Nephron progenitor cell (in vitro differentiated cells): Measurements from ENCODE around the gene ENO2.

Source experiments
- DNase-seq: peaks from one replicate; pipeline ENCODE4 v3.0.0; 2021
- H3K27ac Mint-ChIP-seq: 2 replicates; pipeline ENCODE4 v1.8.0; 2021; ENCODE audit warnings: mild to moderate bottlenecking, moderate library complexity, mixed read lengths
- H3K27me3 Mint-ChIP-seq: 2 replicates; pipeline ENCODE4 v1.8.0; 2021; ENCODE audit warnings: mild to moderate bottlenecking, low read depth, mixed read lengths; ENCODE audit not compliant: poor library complexity
- H3K36me3 Mint-ChIP-seq: 2 replicates; pipeline ENCODE4 v1.8.0; 2021; ENCODE audit warnings: low read depth, mixed read lengths
- H3K4me1 Mint-ChIP-seq: 2 replicates; pipeline ENCODE4 v1.8.0; 2021; ENCODE audit warnings: mixed read lengths
- H3K4me3 Mint-ChIP-seq: 2 replicates; pipeline ENCODE4 v1.8.0; 2021; ENCODE audit warnings: mild to moderate bottlenecking, moderate library complexity, mixed read lengths
- H3K9me3 Mint-ChIP-seq: 2 replicates; pipeline ENCODE4 v1.8.0; 2021; ENCODE audit warnings: mild to moderate bottlenecking, moderate library complexity, mixed read lengths
- TF ChIP-seq, protein P1 (sequence below): fragments of 200-600 bp; sonication (generic); IDR thresholded peaks from 2 replicates; pipeline ENCODE4 v1.5.0; 2021; ENCODE audit warnings: antibody characterized with exemption

ENO2 gene

GRCh38 chr12:6921539-6921938, 7.2 kb downstream of the ENO2 start:
- Mint-ChIP-seq H3K4me3 (no peak overlapping the region), H3K36me3 (peaks cover 25% of the 10 kb centered on the region), H3K27me3 (peaks cover 2% of the 10 kb centered on the region), H3K4me1 (peaks cover 75% of the 10 kb centered on the region), H3K27ac (no peak overlapping the region), H3K9me3 (no peaks in the 10 kb centered on the region)
- TF ChIP-seq, protein P1, sequence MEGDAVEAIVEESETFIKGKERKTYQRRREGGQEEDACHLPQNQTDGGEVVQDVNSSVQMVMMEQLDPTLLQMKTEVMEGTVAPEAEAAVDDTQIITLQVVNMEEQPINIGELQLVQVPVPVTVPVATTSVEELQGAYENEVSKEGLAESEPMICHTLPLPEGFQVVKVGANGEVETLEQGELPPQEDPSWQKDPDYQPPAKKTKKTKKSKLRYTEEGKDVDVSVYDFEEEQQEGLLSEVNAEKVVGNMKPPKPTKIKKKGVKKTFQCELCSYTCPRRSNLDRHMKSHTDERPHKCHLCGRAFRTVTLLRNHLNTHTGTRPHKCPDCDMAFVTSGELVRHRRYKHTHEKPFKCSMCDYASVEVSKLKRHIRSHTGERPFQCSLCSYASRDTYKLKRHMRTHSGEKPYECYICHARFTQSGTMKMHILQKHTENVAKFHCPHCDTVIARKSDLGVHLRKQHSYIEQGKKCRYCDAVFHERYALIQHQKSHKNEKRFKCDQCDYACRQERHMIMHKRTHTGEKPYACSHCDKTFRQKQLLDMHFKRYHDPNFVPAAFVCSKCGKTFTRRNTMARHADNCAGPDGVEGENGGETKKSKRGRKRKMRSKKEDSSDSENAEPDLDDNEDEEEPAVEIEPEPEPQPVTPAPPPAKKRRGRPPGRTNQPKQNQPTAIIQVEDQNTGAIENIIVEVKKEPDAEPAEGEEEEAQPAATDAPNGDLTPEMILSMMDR = no peak
- no peak for DNase-seq

GRCh38 chr12:6921996-6922946, 7.9 kb downstream of the ENO2 start:
- DNase-seq = no peak
- TF ChIP-seq, protein P1 = no peak
- Mint-ChIP-seq H3K4me3 (no peak overlapping the region), H3K4me1 (peaks cover 75% of the 10 kb centered on the region), H3K27me3 (peaks cover 2% of the 10 kb centered on the region), H3K9me3 (no peaks in the 10 kb centered on the region), H3K27ac (peak overlapping the region; percentile 59), H3K36me3 (peaks cover 21% of the 10 kb centered on the region)

DNA sequence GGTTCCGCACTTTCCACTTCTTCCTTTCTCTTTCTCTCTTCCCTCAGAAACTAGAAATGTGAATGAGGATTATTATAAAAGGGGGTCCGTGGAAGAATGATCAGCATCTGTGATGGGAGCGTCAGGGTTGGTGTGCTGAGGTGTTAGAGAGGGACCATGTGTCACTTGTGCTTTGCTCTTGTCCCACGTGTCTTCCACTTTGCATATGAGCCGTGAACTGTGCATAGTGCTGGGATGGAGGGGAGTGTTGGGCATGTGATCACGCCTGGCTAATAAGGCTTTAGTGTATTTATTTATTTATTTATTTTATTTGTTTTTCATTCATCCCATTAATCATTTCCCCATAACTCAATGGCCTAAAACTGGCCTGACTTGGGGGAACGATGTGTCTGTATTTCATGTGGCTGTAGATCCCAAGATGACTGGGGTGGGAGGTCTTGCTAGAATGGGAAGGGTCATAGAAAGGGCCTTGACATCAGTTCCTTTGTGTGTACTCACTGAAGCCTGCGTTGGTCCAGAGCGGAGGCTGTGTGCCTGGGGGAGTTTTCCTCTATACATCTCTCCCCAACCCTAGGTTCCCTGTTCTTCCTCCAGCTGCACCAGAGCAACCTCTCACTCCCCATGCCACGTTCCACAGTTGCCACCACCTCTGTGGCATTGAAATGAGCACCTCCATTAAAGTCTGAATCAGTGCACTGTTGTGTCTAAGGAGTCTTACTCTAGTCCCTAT, 8.8 kb downstream of the ENO2 start:
- Mint-ChIP-seq H3K36me3 (peaks cover 21% of the 10 kb centered on the region), H3K27ac (peak overlapping the region; percentile 90), H3K4me1 (peaks cover 72% of the 10 kb centered on the region), H3K4me3 (no peak overlapping the region), H3K27me3 (peaks cover 2% of the 10 kb centered on the region), H3K9me3 (no peaks in the 10 kb centered on the region)
- TF ChIP-seq, protein P1 = no peak
- no peak for DNase-seq

GRCh38 chr12:6923851-6924250, 9.5 kb downstream of the ENO2 start:
- H3K27me3 Mint-ChIP-seq = peaks cover 2% of the 10 kb centered on the region
- no peak overlapping the region for H3K4me3 Mint-ChIP-seq
- DNase-seq = no peak
- TF ChIP-seq, protein P1 = no peak
- peak overlapping the region; percentile 99 for H3K27ac Mint-ChIP-seq
- H3K9me3 Mint-ChIP-seq = no peaks in the 10 kb centered on the region
- peaks cover 76% of the 10 kb centered on the region for H3K4me1 Mint-ChIP-seq
- peaks cover 20% of the 10 kb centered on the region for H3K36me3 Mint-ChIP-seq

DNA sequence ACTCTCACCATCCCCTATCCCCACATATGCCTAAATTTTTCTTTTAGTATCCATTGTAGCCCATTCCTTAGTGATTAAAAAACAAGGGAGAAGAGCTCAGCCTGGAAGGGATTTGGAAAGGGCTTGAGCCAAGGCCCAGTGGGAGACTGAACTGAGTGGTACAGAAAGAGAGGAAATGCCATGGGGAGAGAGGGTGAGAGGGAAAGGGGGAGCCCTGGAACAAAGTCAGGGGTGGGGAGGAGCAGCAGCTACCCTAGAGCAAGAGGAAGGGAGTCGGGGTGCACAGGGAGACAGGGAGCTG, 10.8 kb downstream of the ENO2 start:
- DNase-seq = no peak
- TF ChIP-seq, protein P1 = no peak
- Mint-ChIP-seq H3K4me1 (peaks cover 78% of the 10 kb centered on the region), H3K9me3 (no peaks in the 10 kb centered on the region), H3K4me3 (peak overlapping the region; percentile 89), H3K36me3 (peaks cover 9% of the 10 kb centered on the region), H3K27ac (peak overlapping the region; percentile 99), H3K27me3 (no peaks in the 10 kb centered on the region)
